SH-SY5Y (cell line): ENCODE results near the gene ABHD12.

ENCODE experiments used
- GATA2 ChIP-seq: IDR thresholded peaks from 2 replicates; pipeline ENCODE4 v1.6.1; 2011; ENCODE audit warnings: mild to moderate bottlenecking, low read depth, low read length
- GATA3 ChIP-seq: IDR thresholded peaks from 2 replicates; pipeline ENCODE4 v1.6.1; 2011; ENCODE audit warnings: low read depth, mild to moderate bottlenecking, low read length, moderate library complexity

DNA sequence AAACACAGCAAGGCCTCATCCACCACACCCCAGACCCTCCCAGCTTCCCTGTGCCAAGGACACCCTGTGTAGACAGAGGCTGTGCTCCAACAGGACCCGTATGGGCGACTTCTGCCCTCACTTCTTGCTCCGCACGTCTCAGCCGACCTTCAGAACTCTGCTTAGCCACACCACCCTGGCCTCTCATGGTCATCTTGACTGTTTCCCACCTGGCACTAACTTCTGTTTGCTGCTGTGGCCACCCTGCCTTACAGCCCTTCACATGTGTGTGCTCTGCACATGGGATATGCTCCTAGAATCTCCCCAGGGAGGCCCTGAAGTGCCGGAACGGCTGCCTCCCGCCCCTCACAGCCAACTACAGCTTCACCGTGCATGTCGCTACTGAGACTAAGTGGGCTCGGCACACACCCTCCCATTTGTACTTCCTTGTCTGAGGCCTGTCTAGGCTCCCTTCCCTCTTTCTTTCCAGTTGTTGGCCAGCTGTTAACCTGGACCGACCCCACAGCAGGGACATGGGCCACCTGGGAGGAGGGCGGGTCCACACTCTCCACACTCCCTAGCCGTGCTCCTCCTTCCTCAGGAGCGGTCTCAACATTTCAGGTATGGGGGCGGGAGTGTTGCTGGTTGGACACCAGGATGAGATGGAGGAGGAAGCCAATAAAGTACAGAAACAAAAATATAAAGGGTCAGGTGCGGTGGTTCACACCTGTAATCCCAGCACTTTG is 73.1 kb downstream of the ABHD12 start:
- no peak for TF ChIP-seq GATA3
- no peak for TF ChIP-seq GATA2
